GM12891 (cell line): Measurements from ENCODE around the gene DGKZ.
A peak's percentile ranks its signal among the peaks of the same experiment; 100 is the strongest.

Experiments
- DNase-seq: peaks from one replicate; pipeline ENCODE4 v3.0.0; 2011; ENCODE audit warnings: low spot score; ENCODE audit not compliant: insufficient read length
- FAIRE-seq: peaks from 2 replicates; lab custom pipeline; 2011; peaks lifted over from hg19 to GRCh38; lab: Jason Lieb, UNC
- PAX5 ChIP-seq: IDR thresholded peaks from 2 replicates; pipeline ENCODE4 v1.6.1; 2011; ENCODE audit warnings: low read length, moderate library complexity, mild to moderate bottlenecking; ENCODE audit not compliant: insufficient read depth, severe bottlenecking
- POLR2A ChIP-seq: IDR thresholded peaks from 2 replicates; pipeline ENCODE4 v1.6.1; 2011; ENCODE audit warnings: low read depth, low read length, control low read depth
- POLR2AphosphoS5 ChIP-seq: IDR thresholded peaks from 2 replicates; pipeline ENCODE4 v1.6.1; 2011; ENCODE audit warnings: low read depth, low read length, control low read depth
- POU2F2 ChIP-seq: IDR thresholded peaks from 2 replicates; pipeline ENCODE4 v1.6.1; 2011; ENCODE audit warnings: low read depth, mild to moderate bottlenecking, control low read depth, low read length, moderate library complexity
- SPI1 ChIP-seq: IDR thresholded peaks from 2 replicates; pipeline ENCODE4 v1.6.1; 2011; ENCODE audit warnings: low read depth, low read length, control low read depth
- TAF1 ChIP-seq: IDR thresholded peaks from 2 replicates; pipeline ENCODE4 v1.6.1; 2011; ENCODE audit warnings: low read depth, low read length, control low read depth

DGKZ gene

DNA sequence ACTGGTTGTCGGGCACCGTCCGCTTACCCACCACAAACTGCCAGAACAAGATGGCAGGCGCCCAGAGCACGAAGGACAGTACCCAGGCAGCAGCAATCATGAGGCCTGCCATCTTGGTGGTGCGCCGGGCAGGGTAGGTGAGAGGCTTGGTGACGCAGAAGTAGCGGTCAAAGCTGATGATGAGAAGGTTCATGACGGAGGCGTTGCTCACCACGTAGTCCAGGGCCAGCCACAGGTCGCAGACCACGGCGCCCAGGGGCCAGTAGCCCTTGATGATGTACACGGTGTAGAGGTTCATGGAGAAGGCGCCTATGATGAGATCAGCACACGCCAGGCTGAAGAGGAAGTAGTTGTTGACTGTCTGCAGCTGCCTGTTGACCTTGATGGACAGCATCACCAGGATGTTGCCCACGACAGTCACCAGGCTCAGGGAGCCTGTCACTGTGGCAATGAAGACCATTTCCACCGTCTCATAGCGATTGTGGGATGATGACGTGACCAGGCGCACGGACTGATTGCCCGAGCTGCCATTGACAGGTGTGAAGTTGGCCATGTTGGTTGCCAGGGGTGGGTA is 38.8 kb downstream of the DGKZ start:
- DNase-seq, result no peak
- TF ChIP-seq PAX5 (no peak), SPI1 (no peak), TAF1 (no peak), POLR2A (no peak), POLR2AphosphoS5 (no peak), POU2F2 (no peak)
- no peak for FAIRE-seq

- no peak for DNase-seq
- TF ChIP-seq TAF1 (no peak), SPI1 (no peak), PAX5 (no peak), POLR2AphosphoS5 (no peak), POLR2A (no peak), POU2F2 (no peak)
- FAIRE-seq, result no peak
Observed at GRCh38 chr11:46386674-46387073, 39.4 kb downstream of the DGKZ start.

GRCh38 chr11:46387456-46387855 is 40.2 kb downstream of the DGKZ start:
- no peak for DNase-seq
- FAIRE-seq, result no peak
- no peak for TF ChIP-seq TAF1
- no peak for TF ChIP-seq POLR2AphosphoS5
- TF ChIP-seq POLR2A, result no peak
- no peak for TF ChIP-seq PAX5
- TF ChIP-seq SPI1, result no peak
- no peak for TF ChIP-seq POU2F2

GRCh38 chr11:46387919-46388618 is 40.8 kb downstream of the DGKZ start:
- no peak for FAIRE-seq
- TF ChIP-seq TAF1 (no peak), SPI1 (no peak), PAX5 (no peak), POLR2AphosphoS5 (no peak), POU2F2 (no peak), POLR2A (no peak)
- DNase-seq, result no peak

- DNase-seq (no peak), FAIRE-seq (no peak)
- TF ChIP-seq SPI1 (no peak), PAX5 (no peak), POU2F2 (no peak), POLR2A (no peak), TAF1 (no peak), POLR2AphosphoS5 (no peak)
Observed at GRCh38 chr11:46388619-46389449, 41.6 kb downstream of the DGKZ start.

DNA sequence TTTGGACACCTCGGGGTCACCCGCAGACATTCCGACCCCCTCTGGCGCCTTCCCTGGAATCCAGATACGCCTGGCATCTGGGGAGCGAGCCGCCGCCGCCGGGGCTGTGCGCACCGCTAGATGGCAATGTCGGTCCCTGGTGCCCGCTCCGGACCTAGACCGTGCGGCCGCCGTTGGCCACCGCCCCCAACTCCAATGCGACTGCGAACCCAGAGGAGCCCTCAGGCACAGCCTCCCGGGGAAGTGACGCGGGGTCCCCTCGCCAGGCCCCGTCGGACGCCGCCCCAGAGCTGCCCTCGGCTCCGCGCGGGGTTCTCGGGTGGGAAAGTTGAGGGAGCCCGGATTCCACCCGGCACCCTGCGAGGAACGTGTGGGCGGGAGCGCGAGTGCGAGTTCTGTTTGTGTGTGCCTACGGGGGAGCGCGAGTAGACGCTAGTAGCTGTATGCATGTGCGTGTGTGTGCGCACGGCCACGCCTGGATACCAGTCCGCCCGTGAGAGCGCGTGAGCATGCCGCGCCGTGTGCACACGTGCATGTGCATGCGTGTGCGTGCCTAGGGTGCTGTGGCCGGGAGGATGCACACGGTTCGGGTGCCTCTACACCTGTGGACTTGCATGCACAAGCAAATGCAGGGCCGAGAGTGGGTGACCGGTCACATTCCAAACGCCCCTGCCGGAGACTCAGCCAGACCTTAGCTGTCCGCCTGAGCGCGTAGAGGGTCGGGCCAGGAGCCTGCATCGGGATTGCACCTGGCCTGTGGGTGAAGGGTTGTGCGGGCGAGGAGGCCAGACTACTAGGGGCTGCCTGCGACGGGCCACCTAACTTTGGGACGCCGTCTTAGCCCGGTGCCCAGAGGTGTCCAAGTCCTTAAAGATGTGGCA is 42.4 kb downstream of the DGKZ start:
- FAIRE-seq (peak; percentile 90), DNase-seq (peak; percentile 89)
- TF ChIP-seq POLR2A (no peak), TAF1 (no peak)

GRCh38 chr11:46390331-46391171 is 43.3 kb downstream of the DGKZ start:
- FAIRE-seq (no peak), DNase-seq (no peak)
- TF ChIP-seq SPI1 (no peak), POU2F2 (no peak), POLR2A (no peak), PAX5 (no peak), TAF1 (no peak), POLR2AphosphoS5 (no peak)

- TF ChIP-seq POLR2A (no peak), TAF1 (no peak), POU2F2 (no peak), SPI1 (no peak), POLR2AphosphoS5 (no peak), PAX5 (no peak)
- DNase-seq (no peak), FAIRE-seq (no peak)
Observed at GRCh38 chr11:46391186-46391577, 43.9 kb downstream of the DGKZ start.
